Activated T-cell treated with anti-CD3 and anti-CD28 coated beads, Interleukin-2, amount 50 U/mL, for 72 hours (primary cell): Measurements from ENCODE around the gene CIDEB. TPM values are rescaled to one million over a fixed set of nuclear protein-coding genes. Genes with fewer than 3 reads are reported as not detected.

Source experiments
- total RNA-seq, 2 donors: library from RNA; stranded (reverse); gene quantifications; one replicate each; pipeline ENCODE4 v1.2.3, GENCODE V29; 2022

Gene CIDEB
- total RNA-seq, 2 donors from 2014 or later, result 11.6 to 12.9 TPM

Other genes with a start within 250 kb of the CIDEB start
- under 1 TPM; 0.12 to 0.14 TPM for gene CPNE6, start 236.4 kb downstream of the CIDEB start, total RNA-seq
- 100 to 1,000 TPM; 161 to 180 TPM for gene PCK2, start 213.7 kb downstream of the CIDEB start, total RNA-seq
- 100 to 1,000 TPM; 109 to 124 TPM for gene DCAF11, start 193.2 kb downstream of the CIDEB start, total RNA-seq
- gene NRL, start 193.0 kb downstream of the CIDEB start, total RNA-seq, result 1 to 10 TPM; 5.2 TPM
- 1 to 10 TPM in 1 of 2 donors, under 1 TPM in 1; 0.46 to 2.2 TPM for gene FITM1, start 177.3 kb downstream of the CIDEB start, total RNA-seq
- gene PSME1, start 171.8 kb downstream of the CIDEB start, total RNA-seq, result 100 to 1,000 TPM; 342 to 378 TPM
- gene EMC9, start 166.4 kb downstream of the CIDEB start, total RNA-seq, result 10 to 100 TPM; 38.0 to 56.5 TPM
- gene PSME2, start 161.4 kb downstream of the CIDEB start, total RNA-seq, result 100 to 1,000 TPM; 369 to 376 TPM
- 10 to 100 TPM; 88.7 to 90.6 TPM for gene RNF31, start 160.5 kb downstream of the CIDEB start, total RNA-seq
- gene IRF9, start 146.7 kb downstream of the CIDEB start, total RNA-seq, result 100 to 1,000 TPM; 245 to 263 TPM
- 10 to 100 TPM; 48.0 to 57.9 TPM for gene REC8, start 135.9 kb downstream of the CIDEB start, total RNA-seq
- 10 to 100 TPM; 30.9 to 38.0 TPM for gene IPO4, start 119.2 kb downstream of the CIDEB start, total RNA-seq
- gene TM9SF1, start 112.5 kb downstream of the CIDEB start, total RNA-seq, result 10 to 100 TPM; 27.4 to 32.5 TPM
- under 1 TPM in 1 of 2 donors, not detected in 1; 0.88 TPM for gene TSSK4, start 102.3 kb downstream of the CIDEB start, total RNA-seq
- gene CHMP4A, start 94.5 kb downstream of the CIDEB start, total RNA-seq, result 100 to 1,000 TPM; 105 to 119 TPM
- 10 to 100 TPM; 16.8 to 20.2 TPM for gene MDP1, start 91.9 kb downstream of the CIDEB start, total RNA-seq
- 100 to 1,000 TPM; 127 to 148 TPM for gene NEDD8, start 75.6 kb downstream of the CIDEB start, total RNA-seq
- gene GMPR2, start 75.0 kb downstream of the CIDEB start, total RNA-seq, result 10 to 100 TPM; 67.5 to 75.5 TPM
- gene TINF2, start 65.4 kb downstream of the CIDEB start, total RNA-seq, result 100 to 1,000 TPM in 1 of 2 donors, 10 to 100 TPM in 1; 87.7 to 103 TPM
- gene TGM1, start 44.8 kb downstream of the CIDEB start, total RNA-seq, result 10 to 100 TPM in 1 of 2 donors, 1 to 10 TPM in 1; 9.3 to 14.0 TPM
- 10 to 100 TPM; 53.8 to 56.2 TPM for gene RABGGTA, start 36.4 kb downstream of the CIDEB start, total RNA-seq
- 10 to 100 TPM; 28.5 to 29.0 TPM for gene DHRS1, start 8.2 kb downstream of the CIDEB start, total RNA-seq
- gene NOP9, start 8.1 kb downstream of the CIDEB start, total RNA-seq, result 10 to 100 TPM; 31.7 to 34.0 TPM
- gene LTB4R2, start 2.2 kb upstream of the CIDEB start, total RNA-seq, result 10 to 100 TPM; 21.5 to 23.4 TPM
- 10 to 100 TPM; 27.1 to 28.5 TPM for gene LTB4R, start 3.5 kb upstream of the CIDEB start, total RNA-seq
- 1 to 10 TPM; 4.6 to 6.9 TPM for gene ADCY4, start 27.1 kb upstream of the CIDEB start, total RNA-seq
- gene RIPK3, start 32.0 kb upstream of the CIDEB start, total RNA-seq, result 10 to 100 TPM; 11.0 to 18.6 TPM
- gene NFATC4, start 60.2 kb upstream of the CIDEB start, total RNA-seq, result 10 to 100 TPM in 1 of 2 donors, 1 to 10 TPM in 1; 2.6 to 11.3 TPM
- under 1 TPM; 0.09 to 0.14 TPM for gene NYNRIN, start 91.0 kb upstream of the CIDEB start, total RNA-seq
- 10 to 100 TPM; 15.7 to 30.7 TPM for gene CBLN3, start 121.7 kb upstream of the CIDEB start, total RNA-seq
- gene KHNYN, start 122.0 kb upstream of the CIDEB start, total RNA-seq, result 100 to 1,000 TPM; 114 to 126 TPM
- 10 to 100 TPM; 38.5 to 44.8 TPM for gene SDR39U1, start 134.8 kb upstream of the CIDEB start, total RNA-seq
- not detected for gene CMA1, start 200.3 kb upstream of the CIDEB start, total RNA-seq